GM18951 (cell line): ENCODE data around the gene RAP1GAP2.

Experiments used
- POLR2A ChIP-seq: IDR thresholded peaks from 4 replicates; pipeline ENCODE4 v1.6.1; 2011; ENCODE audit warnings: mild to moderate bottlenecking; ENCODE audit not compliant: insufficient read length, insufficient read depth; ENCODE audit errors: extremely low read depth
- in situ Hi-C: fragments of 300-500 bp; cut with MboI; formaldehyde crosslinking; loops from one replicate; pipeline ENCODE4 v1.12.0; 2022; ENCODE audit warnings: low sequenced_read_pairs, mixed read lengths, inconsistent platforms; ENCODE audit not compliant: unreplicated experiment

The RAP1GAP2 gene

DNA sequence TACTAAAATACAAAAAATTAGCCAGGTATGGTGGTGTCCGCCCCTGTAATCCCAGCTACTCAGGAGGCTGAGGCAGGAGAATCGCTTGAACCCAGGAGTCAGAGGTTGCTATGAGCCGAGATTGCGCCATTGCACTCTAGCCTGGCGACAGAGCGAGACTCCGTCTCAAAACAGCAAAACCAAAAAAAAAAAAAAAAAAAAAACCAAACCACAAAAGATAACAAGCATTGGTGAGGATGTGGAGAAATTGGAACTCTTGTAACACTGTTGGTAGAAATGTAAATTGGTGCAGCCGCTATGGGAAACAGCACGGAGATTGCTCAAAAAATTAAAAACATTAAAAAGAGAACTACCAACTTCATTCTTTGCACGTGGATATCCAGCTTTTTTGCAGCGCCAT lies 147.7 kb downstream of the RAP1GAP2 start:
- no peak for TF ChIP-seq POLR2A
- in situ Hi-C loops = no loop called here

DNA sequence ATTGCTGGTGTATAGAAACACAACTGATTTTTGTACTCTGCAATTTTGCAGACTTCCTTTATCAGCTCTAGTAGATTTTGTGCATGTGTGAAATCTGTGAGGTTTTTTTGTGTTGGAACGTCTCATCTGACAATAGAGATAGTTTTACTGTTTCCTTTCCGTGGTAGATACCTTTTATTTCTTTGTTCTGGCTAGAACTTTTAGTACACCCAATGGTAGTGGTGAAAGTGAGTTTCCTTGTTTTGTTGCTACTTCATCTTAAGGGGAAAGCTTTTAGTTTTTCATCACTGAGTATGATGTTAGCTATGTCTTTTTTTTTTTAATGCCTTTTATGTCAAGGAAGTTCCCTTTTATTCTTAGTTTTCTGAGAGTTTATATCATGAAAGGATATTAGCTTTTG lies 149.1 kb downstream of the RAP1GAP2 start:
- TF ChIP-seq POLR2A = no peak
- in situ Hi-C loops = no loop called here

GRCh38 chr17:2946144-2946543 lies 149.9 kb downstream of the RAP1GAP2 start:
- TF ChIP-seq POLR2A = no peak
- in situ Hi-C loops = no loop called here

DNA sequence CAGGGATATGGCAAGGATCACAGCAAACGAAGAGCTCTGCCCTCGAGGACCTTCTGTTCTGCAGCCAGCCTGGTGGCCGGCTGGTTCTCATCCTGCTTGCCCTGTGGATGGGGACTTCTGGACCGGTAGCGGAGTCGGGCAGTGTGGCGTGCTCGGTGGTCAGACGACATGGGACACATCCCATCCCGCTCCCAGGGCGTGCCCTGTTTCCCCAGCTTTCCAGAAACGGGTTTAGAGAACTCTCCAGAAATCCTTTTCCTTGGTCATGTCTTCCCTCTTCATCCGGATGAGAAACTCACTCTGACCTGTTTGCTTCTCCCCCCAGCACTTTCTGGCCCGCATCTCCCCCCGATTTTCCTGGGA lies 151.3 kb downstream of the RAP1GAP2 start:
- TF ChIP-seq POLR2A = no peak
- in situ Hi-C loops = no loop called here

- in situ Hi-C loops = no loop called here
These were observed 151.8 kb downstream of the RAP1GAP2 start for GRCh38 chr17:2947996-2948550.

GRCh38 chr17:2948721-2949468 lies 152.7 kb downstream of the RAP1GAP2 start:
- in situ Hi-C loops = no loop called here

More at GRCh38 chr17:2947996-2948550, 151.8 kb downstream of the RAP1GAP2 start:
- TF ChIP-seq POLR2A = no peak

DNA sequence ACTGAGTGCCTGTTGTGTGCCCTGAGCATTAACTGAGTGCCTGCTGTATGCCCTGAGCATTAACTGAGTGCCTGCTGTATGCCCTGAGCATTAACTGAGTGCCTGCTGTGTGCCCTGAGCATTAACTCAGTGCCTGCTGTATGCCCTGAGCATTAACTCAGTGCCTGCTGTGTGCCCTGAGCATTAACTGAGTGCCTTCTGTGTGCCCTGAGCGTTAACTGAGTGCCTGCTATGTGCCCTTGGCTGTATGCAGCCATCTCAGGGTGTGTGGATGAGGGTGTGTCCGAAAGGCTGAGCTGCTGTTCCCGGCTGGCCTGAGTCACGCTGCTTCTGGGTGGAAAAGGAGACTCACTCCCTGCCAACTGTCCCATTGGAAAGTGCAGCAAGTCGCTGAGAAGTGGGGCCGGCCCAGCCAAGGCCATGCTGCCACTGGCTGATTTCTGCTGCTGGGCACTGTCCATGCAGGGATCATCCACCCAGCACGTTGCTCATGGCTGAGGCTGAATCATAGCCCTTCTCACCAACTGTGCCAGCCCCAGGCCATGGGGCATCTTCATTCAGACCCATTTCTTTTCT lies 153.3 kb downstream of the RAP1GAP2 start:
- TF ChIP-seq POLR2A = no peak
- in situ Hi-C loops = no loop called here

More at GRCh38 chr17:2948721-2949468, 152.7 kb downstream of the RAP1GAP2 start:
- TF ChIP-seq POLR2A = no peak

- in situ Hi-C loops = no loop called here
- no peak for TF ChIP-seq POLR2A
These were observed 154.6 kb downstream of the RAP1GAP2 start for GRCh38 chr17:2950846-2951245.

GRCh38 chr17:2952174-2952845 lies 156.1 kb downstream of the RAP1GAP2 start:
- in situ Hi-C loops = no loop called here
- no peak for TF ChIP-seq POLR2A

- in situ Hi-C loops = no loop called here
- no peak for TF ChIP-seq POLR2A
These were observed 158.7 kb downstream of the RAP1GAP2 start for GRCh38 chr17:2954898-2955445.

- no peak for TF ChIP-seq POLR2A
- in situ Hi-C loops = no loop called here
These were observed 159.8 kb downstream of the RAP1GAP2 start for GRCh38 chr17:2955931-2956582.

DNA sequence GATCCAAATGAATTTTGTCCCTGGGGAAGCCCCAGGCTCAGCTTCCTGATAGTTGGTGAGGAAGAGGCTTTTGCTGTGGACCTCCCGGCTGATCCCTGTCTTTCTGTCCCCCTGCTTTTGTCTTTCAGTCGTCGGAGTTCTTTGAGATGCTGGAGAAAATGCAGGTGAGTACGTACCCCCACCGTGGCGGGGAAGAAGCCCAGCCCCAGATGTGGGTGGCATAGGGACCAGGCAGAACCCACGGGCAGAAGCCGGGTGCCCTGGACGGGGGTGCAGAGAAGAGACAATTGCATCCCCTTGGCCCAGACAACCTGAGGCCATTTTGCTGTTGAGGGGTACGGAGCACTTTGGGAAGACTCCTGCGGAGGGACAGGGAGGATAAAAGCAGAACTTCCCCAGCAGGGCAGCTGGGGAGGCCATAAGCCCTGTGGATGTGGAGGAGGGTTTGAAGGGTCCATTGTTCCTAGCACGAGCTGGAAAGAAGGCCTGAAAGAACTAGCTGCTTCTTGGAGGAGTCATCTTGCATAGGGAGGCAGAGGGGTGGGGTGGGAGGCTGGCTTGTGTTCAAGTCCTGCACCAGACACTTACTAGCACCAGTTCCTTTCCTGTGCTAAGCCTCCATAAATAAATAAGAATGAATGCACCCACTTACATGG lies 161.5 kb downstream of the RAP1GAP2 start:
- TF ChIP-seq POLR2A = no peak
- in situ Hi-C loops = no loop called here
